Stomach (tissue), 4 donors: ENCODE measurements around the gene AP5S1.
"Not testable (repeated sequence)": the region's sequence is repeated elsewhere in the genome, so short reads cannot be mapped to it uniquely, and the experiment has no call there.

Experiments used
- POLR2AphosphoS5 ChIP-seq, 3 donors: sonication (generic); formaldehyde crosslinking; IDR thresholded peaks; one replicate each; pipeline ENCODE4 v1.6.1; 2016; ENCODE audit warnings: antibody characterized with exemption in 3 of 3
- TF ChIP-seq, protein P1 (sequence below), 7 experiments: fragments of 450-650 bp in 4 of 7; fragments of 200-600 bp in 3 of 7; sonication (generic) in 3 of 7; IDR thresholded peaks; one replicate each; pipeline ENCODE4 v1.5.1; 2016 to 2019; ENCODE audit warnings: antibody characterized with exemption in 7 of 7, control low read depth in 2 of 7, mild to moderate bottlenecking in 1 of 7

GRCh38 chr20:3794168-3794567 lies 26.2 kb upstream of the AP5S1 start:
- TF ChIP-seq, protein P1, sequence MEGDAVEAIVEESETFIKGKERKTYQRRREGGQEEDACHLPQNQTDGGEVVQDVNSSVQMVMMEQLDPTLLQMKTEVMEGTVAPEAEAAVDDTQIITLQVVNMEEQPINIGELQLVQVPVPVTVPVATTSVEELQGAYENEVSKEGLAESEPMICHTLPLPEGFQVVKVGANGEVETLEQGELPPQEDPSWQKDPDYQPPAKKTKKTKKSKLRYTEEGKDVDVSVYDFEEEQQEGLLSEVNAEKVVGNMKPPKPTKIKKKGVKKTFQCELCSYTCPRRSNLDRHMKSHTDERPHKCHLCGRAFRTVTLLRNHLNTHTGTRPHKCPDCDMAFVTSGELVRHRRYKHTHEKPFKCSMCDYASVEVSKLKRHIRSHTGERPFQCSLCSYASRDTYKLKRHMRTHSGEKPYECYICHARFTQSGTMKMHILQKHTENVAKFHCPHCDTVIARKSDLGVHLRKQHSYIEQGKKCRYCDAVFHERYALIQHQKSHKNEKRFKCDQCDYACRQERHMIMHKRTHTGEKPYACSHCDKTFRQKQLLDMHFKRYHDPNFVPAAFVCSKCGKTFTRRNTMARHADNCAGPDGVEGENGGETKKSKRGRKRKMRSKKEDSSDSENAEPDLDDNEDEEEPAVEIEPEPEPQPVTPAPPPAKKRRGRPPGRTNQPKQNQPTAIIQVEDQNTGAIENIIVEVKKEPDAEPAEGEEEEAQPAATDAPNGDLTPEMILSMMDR (IDR thresholded peaks at IDR 0.05): not testable (repeated sequence)
- TF ChIP-seq POLR2AphosphoS5 (IDR thresholded peaks at IDR 0.05): not testable (repeated sequence)
